ENCODE data around the gene MAST4. TPM values are rescaled to one million over a fixed set of nuclear protein-coding genes. Genes with fewer than 3 reads are reported as not detected.

Gene MAST4
- total and polyA plus RNA-seq, 2 of the 13 experiments (the other 11 are each of a cell fraction or from before 2014, with no cell fraction given): 3.4 to 3.7 TPM

DNA sequence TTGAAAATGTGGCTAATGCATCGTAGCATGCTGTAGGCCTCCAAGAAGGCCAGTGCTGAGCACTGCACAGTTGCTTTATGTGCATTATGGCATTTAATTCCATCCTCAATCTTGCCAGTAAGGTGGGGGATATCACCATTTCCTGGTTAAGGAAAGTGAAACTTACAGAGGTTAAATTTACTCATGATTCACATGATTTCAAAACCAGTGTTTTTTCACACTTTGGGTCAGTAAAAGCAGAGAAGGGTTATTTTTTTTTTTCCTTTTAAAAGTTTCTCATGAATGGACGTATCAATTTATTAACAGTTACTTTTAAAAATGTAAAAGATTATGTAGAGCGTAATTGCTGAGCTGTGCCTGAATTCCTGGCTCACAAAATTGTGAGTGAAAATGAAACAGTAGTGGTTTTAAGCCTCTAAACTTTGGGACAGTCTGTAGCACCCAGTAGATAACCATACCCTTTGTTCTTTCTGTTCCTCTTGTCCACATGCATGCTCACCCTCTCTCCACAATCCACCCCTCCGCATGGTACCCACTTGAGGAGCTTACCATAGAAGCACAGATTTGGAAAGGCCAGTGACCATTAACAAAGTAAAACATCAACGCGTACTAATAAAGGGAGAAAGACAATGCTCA, 21.2 kb downstream of the MAST4 start:
- H3K9ac ChIP-seq (ENCODE audit: insufficient read depth, low read depth, low read length): no peak overlapping the region
- H3K4me2 ChIP-seq (ENCODE audit: low read depth, low read length): no peak overlapping the region
- H3K4me3 ChIP-seq (replicated peaks in 1 of 3; ENCODE audit: insufficient read depth in 1 of 3, low read depth in 2 of 3, low read length in 3 of 3): no peak overlapping the region
- no TSS peak for BruUV-seq (replicated peaks)
- H3K27ac ChIP-seq (ENCODE audit: extremely low read length, insufficient read depth, low read length): no peak overlapping the region
- no peaks in the 10 kb centered on the region for H3K36me3 ChIP-seq (replicated peaks in 1 of 2; ENCODE audit: control insufficient read depth in 1 of 2, insufficient read depth in 2 of 2, low read length in 2 of 2)
- POLR2A ChIA-PET: no interaction called here
- no peak overlapping the region for H2AFZ ChIP-seq (ENCODE audit: low read length)
- intact Hi-C loops (cut with micrococcal nuclease; ENCODE audit: unreplicated experiment): no loop called here
- peaks cover 0 to 26% of the 10 kb centered on the region in 2 experiments; a peak in 3 of 5 replicates for H3K27me3 ChIP-seq (ENCODE audit: control insufficient read depth in 1 of 2, insufficient read depth in 2 of 2, low read length in 2 of 2)
- no peaks in the 10 kb centered on the region for H3K9me3 ChIP-seq (ENCODE audit: low read length)
- WGBS (ENCODE audit: low lambda C conversion rate): 40% methylated on average over 6 of the region's 6 CpGs
- CTCF ChIA-PET (ENCODE audit: low intra/inter-chr PET ratio, low total read pairs): no interaction called here
- no peaks in the 10 kb centered on the region for H3K4me1 ChIP-seq (ENCODE audit: insufficient read depth, low read length)
- FAIRE-seq (no peak), DNase-seq (ENCODE audit: low spot score) (no peak), ATAC-seq (no peak)
- in situ Hi-C loops (cut with HindIII; ENCODE audit: extremely low pct_ligation_motif_present, low pct_unique_long_range_greater_than_20kb): no loop called here
- H4K20me1 ChIP-seq (ENCODE audit: insufficient read depth, low read length): no peaks in the 10 kb centered on the region
- H3K79me2 ChIP-seq (ENCODE audit: insufficient read depth, low read length): no peaks in the 10 kb centered on the region
- TF ChIP-seq BORCS8-MEF2B (CRISPR knock-in tag; IDR thresholded peaks at IDR 0.05) (no peak), ZBTB3 (CRISPR knock-in tag; IDR thresholded peaks at IDR 0.05; ENCODE audit: borderline replicate concordance, low read depth) (no peak), ZNF260 (CRISPR knock-in tag; IDR thresholded peaks at IDR 0.05; ENCODE audit: borderline replicate concordance, low read depth) (no peak), SUZ12 (IDR thresholded peaks at IDR 0.05; ENCODE audit: low read depth, low read length) (no peak), ZNF83 (CRISPR knock-in tag; IDR thresholded peaks at IDR 0.05; ENCODE audit: borderline replicate concordance) (no peak), GATAD1 (CRISPR knock-in tag; IDR thresholded peaks at IDR 0.05) (no peak), NONO (IDR thresholded peaks at IDR 0.05) (no peak), NONO (CRISPR knock-in tag; conservative IDR thresholded peaks at IDR 0.05) (no peak)
- TF ChIP-seq, protein P1, sequence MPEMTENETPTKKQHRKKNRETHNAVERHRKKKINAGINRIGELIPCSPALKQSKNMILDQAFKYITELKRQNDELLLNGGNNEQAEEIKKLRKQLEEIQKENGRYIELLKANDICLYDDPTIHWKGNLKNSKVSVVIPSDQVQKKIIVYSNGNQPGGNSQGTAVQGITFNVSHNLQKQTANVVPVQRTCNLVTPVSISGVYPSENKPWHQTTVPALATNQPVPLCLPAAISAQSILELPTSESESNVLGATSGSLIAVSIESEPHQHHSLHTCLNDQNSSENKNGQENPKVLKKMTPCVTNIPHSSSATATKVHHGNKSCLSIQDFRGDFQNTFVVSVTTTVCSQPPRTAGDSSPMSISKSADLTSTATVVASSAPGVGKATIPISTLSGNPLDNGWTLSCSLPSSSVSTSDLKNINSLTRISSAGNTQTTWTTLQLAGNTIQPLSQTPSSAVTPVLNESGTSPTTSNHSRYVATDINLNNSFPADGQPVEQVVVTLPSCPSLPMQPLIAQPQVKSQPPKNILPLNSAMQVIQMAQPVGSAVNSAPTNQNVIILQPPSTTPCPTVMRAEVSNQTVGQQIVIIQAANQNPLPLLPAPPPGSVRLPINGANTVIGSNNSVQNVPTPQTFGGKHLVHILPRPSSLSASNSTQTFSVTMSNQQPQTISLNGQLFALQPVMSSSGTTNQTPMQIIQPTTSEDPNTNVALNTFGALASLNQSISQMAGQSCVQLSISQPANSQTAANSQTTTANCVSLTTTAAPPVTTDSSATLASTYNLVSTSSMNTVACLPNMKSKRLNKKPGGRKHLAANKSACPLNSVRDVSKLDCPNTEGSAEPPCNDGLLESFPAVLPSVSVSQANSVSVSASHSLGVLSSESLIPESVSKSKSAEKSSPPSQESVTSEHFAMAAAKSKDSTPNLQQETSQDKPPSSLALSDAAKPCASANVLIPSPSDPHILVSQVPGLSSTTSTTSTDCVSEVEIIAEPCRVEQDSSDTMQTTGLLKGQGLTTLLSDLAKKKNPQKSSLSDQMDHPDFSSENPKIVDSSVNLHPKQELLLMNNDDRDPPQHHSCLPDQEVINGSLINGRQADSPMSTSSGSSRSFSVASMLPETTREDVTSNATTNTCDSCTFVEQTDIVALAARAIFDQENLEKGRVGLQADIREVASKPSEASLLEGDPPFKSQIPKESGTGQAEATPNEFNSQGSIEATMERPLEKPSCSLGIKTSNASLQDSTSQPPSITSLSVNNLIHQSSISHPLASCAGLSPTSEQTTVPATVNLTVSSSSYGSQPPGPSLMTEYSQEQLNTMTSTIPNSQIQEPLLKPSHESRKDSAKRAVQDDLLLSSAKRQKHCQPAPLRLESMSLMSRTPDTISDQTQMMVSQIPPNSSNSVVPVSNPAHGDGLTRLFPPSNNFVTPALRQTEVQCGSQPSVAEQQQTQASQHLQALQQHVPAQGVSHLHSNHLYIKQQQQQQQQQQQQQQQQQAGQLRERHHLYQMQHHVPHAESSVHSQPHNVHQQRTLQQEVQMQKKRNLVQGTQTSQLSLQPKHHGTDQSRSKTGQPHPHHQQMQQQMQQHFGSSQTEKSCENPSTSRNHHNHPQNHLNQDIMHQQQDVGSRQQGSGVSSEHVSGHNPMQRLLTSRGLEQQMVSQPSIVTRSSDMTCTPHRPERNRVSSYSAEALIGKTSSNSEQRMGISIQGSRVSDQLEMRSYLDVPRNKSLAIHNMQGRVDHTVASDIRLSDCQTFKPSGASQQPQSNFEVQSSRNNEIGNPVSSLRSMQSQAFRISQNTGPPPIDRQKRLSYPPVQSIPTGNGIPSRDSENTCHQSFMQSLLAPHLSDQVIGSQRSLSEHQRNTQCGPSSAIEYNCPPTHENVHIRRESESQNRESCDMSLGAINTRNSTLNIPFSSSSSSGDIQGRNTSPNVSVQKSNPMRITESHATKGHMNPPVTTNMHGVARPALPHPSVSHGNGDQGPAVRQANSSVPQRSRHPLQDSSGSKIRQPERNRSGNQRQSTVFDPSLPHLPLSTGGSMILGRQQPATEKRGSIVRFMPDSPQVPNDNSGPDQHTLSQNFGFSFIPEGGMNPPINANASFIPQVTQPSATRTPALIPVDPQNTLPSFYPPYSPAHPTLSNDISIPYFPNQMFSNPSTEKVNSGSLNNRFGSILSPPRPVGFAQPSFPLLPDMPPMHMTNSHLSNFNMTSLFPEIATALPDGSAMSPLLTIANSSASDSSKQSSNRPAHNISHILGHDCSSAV (CRISPR knock-in tag; IDR thresholded peaks at IDR 0.05; ENCODE audit: borderline replicate concordance): no peak
- TF ChIP-seq, protein P2, sequence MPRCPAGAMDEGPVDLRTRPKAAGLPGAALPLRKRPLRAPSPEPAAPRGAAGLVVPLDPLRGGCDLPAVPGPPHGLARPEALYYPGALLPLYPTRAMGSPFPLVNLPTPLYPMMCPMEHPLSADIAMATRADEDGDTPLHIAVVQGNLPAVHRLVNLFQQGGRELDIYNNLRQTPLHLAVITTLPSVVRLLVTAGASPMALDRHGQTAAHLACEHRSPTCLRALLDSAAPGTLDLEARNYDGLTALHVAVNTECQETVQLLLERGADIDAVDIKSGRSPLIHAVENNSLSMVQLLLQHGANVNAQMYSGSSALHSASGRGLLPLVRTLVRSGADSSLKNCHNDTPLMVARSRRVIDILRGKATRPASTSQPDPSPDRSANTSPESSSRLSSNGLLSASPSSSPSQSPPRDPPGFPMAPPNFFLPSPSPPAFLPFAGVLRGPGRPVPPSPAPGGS (CRISPR knock-in tag; IDR thresholded peaks at IDR 0.05): no peak
- TF ChIP-seq, protein P3, sequence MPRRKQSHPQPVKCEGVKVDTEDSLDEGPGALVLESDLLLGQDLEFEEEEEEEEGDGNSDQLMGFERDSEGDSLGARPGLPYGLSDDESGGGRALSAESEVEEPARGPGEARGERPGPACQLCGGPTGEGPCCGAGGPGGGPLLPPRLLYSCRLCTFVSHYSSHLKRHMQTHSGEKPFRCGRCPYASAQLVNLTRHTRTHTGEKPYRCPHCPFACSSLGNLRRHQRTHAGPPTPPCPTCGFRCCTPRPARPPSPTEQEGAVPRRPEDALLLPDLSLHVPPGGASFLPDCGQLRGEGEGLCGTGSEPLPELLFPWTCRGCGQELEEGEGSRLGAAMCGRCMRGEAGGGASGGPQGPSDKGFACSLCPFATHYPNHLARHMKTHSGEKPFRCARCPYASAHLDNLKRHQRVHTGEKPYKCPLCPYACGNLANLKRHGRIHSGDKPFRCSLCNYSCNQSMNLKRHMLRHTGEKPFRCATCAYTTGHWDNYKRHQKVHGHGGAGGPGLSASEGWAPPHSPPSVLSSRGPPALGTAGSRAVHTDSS (CRISPR knock-in tag; conservative IDR thresholded peaks at IDR 0.05): no peak

Data from HepG2 (cell line).